HL-60 (cell line): ENCODE measurements around the gene PRKCE.

ENCODE experiments used
- DNase-seq, 2 experiments: peaks; one replicate each; pipeline ENCODE4 v3.0.0-alpha.2; 2010 to 2020; ENCODE audit warnings: low read depth in 1 of 2, low spot score in 1 of 2
- H3K27ac ChIP-seq: fragments of 250-450 bp; sonication (Bioruptor Pico); replicated peaks from 2 replicates; pipeline ENCODE4 v1.5.1; 2020; ENCODE audit warnings: mild to moderate bottlenecking, moderate library complexity
- H3K27me3 ChIP-seq: fragments of 250-450 bp; sonication (Bioruptor Pico); 2 replicates; pipeline ENCODE4 v1.5.1; 2021; ENCODE audit warnings: mild to moderate bottlenecking, moderate library complexity; ENCODE audit not compliant: insufficient read depth, poor library complexity, severe bottlenecking
- H3K4me3 ChIP-seq: replicated peaks from 2 replicates; pipeline ENCODE4 v1.5.1; 2011; ENCODE audit warnings: mild to moderate bottlenecking, control low read depth, low read length; ENCODE audit not compliant: insufficient read depth
- GABPA ChIP-seq: IDR thresholded peaks from 2 replicates; pipeline ENCODE4 v1.6.1; 2012; ENCODE audit warnings: low read depth
- POLR2AphosphoS5 ChIP-seq: IDR thresholded peaks from 2 replicates; pipeline ENCODE4 v1.6.1; 2012; ENCODE audit warnings: low read depth
- SPI1 ChIP-seq: IDR thresholded peaks from 2 replicates; pipeline ENCODE4 v1.6.1; 2012; ENCODE audit warnings: low read depth, mild to moderate bottlenecking, borderline replicate concordance
- TF ChIP-seq, protein P1 (sequence below): IDR thresholded peaks from one replicate; pipeline ENCODE4 v1.5.1; 2011; ENCODE audit warnings: low read length, control low read depth, inconsistent platforms; ENCODE audit not compliant: insufficient read depth
- TF ChIP-seq, protein P2 (sequence below): IDR thresholded peaks from 2 replicates; pipeline ENCODE4 v1.6.1; 2012; ENCODE audit warnings: low read depth; ENCODE audit not compliant: insufficient replicate concordance

PRKCE gene

DNA sequence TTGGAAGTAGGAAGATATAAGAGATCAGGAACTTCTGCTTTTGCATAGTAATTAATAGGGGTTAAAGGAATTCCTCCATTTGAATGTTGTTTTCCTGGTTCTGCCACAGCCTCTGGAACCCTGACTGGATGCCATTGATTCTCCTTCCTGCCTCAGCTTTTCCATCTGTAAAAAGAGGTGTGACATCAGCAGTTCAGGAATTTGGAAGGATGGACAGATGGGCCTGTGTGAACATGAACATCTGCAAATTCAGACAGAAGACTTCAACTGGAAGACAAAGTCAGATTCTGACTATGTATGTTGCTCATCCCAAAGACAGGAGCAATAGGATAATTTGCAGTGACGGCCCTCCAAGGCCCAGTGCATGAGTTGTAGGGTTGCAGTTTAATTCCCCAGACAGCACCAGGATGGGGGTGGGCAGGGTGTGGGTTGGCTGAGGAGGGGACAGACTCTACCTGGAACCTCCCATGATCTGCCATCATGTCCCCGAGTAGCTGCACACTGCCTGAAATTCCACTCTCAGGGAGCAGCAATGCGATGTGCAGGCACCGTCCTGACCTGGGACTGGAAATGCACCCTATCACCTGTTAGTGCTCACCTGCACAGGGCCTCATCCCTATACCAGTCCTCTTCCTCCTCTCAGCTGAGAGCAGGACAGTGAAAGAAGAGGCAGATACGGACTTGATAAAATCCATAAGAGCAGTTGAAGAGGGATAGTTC, 546.8 kb downstream of the PRKCE start:
- TF ChIP-seq POLR2AphosphoS5 (no peak), SPI1 (no peak), GABPA (no peak)
- TF ChIP-seq, protein P1, sequence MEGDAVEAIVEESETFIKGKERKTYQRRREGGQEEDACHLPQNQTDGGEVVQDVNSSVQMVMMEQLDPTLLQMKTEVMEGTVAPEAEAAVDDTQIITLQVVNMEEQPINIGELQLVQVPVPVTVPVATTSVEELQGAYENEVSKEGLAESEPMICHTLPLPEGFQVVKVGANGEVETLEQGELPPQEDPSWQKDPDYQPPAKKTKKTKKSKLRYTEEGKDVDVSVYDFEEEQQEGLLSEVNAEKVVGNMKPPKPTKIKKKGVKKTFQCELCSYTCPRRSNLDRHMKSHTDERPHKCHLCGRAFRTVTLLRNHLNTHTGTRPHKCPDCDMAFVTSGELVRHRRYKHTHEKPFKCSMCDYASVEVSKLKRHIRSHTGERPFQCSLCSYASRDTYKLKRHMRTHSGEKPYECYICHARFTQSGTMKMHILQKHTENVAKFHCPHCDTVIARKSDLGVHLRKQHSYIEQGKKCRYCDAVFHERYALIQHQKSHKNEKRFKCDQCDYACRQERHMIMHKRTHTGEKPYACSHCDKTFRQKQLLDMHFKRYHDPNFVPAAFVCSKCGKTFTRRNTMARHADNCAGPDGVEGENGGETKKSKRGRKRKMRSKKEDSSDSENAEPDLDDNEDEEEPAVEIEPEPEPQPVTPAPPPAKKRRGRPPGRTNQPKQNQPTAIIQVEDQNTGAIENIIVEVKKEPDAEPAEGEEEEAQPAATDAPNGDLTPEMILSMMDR = no peak
- TF ChIP-seq, protein P2, sequence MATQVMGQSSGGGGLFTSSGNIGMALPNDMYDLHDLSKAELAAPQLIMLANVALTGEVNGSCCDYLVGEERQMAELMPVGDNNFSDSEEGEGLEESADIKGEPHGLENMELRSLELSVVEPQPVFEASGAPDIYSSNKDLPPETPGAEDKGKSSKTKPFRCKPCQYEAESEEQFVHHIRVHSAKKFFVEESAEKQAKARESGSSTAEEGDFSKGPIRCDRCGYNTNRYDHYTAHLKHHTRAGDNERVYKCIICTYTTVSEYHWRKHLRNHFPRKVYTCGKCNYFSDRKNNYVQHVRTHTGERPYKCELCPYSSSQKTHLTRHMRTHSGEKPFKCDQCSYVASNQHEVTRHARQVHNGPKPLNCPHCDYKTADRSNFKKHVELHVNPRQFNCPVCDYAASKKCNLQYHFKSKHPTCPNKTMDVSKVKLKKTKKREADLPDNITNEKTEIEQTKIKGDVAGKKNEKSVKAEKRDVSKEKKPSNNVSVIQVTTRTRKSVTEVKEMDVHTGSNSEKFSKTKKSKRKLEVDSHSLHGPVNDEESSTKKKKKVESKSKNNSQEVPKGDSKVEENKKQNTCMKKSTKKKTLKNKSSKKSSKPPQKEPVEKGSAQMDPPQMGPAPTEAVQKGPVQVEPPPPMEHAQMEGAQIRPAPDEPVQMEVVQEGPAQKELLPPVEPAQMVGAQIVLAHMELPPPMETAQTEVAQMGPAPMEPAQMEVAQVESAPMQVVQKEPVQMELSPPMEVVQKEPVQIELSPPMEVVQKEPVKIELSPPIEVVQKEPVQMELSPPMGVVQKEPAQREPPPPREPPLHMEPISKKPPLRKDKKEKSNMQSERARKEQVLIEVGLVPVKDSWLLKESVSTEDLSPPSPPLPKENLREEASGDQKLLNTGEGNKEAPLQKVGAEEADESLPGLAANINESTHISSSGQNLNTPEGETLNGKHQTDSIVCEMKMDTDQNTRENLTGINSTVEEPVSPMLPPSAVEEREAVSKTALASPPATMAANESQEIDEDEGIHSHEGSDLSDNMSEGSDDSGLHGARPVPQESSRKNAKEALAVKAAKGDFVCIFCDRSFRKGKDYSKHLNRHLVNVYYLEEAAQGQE = no peak
- Histone ChIP-seq H3K27me3 (no peaks in the 10 kb centered on the region), H3K27ac (no peak overlapping the region), H3K4me3 (no peak overlapping the region)
- DNase-seq = no peak

DNA sequence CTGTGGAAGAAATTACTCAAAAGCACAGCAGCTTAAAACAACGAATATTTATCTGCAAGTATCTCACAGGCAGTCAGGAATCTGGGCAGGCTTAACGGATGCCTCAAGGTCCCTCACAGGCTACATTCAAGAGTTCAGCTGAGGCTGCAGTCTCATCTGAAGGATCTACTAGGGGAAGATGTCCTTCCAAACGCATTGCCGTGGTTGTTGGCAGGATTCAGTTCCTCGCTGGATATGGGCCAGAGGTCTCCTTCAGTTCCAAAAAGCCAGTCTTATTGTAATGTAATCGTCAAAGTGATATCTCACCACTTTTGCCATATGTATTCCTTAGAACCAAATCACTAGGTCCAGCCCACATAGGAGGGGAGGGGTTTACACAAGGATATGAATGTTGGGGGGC, 547.5 kb downstream of the PRKCE start:
- no peaks in the 10 kb centered on the region for H3K27me3 ChIP-seq
- no peak for DNase-seq
- H3K4me3 ChIP-seq = no peak overlapping the region
- TF ChIP-seq SPI1 (no peak), POLR2AphosphoS5 (no peak), GABPA (no peak)
- TF ChIP-seq, protein P1 = no peak
- TF ChIP-seq, protein P2 = no peak
- no peak overlapping the region for H3K27ac ChIP-seq

DNA sequence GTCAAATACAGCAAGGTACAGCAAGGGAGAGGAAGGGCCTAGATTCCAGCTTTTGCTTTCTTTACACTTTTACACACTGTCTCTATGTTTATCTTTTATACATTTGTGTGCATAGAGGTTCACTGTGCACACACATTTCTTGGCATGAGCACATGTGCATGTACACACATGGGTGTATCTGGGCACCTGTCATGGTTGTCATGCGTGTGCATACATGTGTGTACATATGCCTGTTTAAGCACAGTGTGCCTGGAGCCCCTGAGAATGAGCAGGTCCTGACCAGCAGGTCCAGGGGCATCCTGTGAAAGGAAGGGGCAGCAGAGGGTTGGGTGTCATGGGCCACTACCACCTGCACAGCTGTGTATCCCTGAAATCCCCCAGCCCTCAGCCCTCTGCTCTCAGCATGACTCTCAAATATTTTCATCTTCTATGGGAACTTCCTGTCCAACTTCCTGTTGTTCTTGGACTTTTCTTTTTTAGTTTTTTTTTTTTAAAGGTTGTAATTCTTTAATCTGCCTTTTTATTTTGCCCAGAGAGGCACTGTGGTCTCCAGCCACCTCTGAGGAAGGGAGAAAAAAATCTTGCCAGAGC, 548.7 kb downstream of the PRKCE start:
- Histone ChIP-seq H3K27ac (no peak overlapping the region), H3K27me3 (no peaks in the 10 kb centered on the region), H3K4me3 (no peak overlapping the region)
- no peak for TF ChIP-seq SPI1
- TF ChIP-seq POLR2AphosphoS5 = no peak
- TF ChIP-seq, protein P1 = no peak
- TF ChIP-seq GABPA = no peak
- TF ChIP-seq, protein P2 = no peak
- no peak for DNase-seq
